ENCODE results near the gene CDK5. TPM values are rescaled to one million over a fixed set of nuclear protein-coding genes. Genes with fewer than 3 reads are reported as not detected.

Gene CDK5
- total and polyA plus RNA-seq, 9 of the 15 experiments (the other 6 are each of a cell fraction or from before 2014, with no cell fraction given): 3.2 to 38.0 (median 27.5) TPM

DNA sequence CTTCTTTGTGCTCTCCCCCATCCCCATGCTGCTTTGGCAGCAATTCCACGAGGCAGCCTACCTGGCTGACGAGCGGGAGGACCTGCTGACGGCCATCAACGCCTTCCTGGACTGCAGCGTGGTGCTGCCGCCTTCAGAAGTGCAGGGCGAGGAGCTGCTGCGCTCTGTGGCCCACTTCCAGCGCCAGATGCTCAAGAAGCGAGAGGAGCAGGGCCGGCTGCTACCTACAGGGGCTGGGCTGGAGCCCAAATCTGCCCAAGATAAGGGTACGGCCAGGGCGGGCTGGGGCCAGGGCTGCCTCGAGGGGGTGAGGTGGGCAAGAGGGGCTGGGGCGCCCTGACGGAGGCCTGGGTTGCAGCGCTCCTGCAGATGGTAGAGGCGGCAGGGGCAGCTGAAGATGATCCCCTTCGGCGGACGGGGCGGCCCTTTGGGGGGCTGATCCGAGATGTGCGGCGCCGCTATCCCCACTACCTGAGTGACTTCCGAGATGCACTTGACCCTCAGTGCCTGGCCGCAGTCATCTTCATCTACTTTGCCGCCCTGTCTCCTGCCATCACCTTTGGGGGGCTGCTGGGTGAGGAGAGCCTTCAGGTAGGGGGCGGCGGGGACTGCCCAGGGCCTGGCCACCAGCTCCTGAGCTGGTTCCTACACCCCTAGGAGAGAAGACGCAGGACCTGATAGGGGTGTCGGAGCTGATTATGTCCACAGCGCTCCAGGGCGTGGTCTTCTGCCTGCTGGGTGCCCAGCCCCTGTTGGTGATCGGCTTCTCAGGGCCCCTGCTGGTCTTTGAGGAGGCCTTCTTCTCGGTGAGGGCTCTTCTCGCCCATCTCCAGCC is 13.6 kb upstream of the CDK5 start:
- POLR2A ChIA-PET: interaction anchor here (0.6 to 3.2 kb wide), 7 partner anchors 8 to 61 kb away, joined by 3 to 17 read pairs (median 4); partner anchors contain the start of genes ABCB8 and FASTK

More for the DNA sequence above, 13.6 kb upstream of the CDK5 start:
- in situ Hi-C loops (cut with MboI) (no loop called here), intact Hi-C loops (cut with micrococcal nuclease) (no loop called here)
- peaks cover 0 to 51% of the 10 kb centered on the region in 2 experiments; a peak in 2 of 5 replicates for H3K4me1 ChIP-seq (replicated peaks in 1 of 2; ENCODE audit: control insufficient read depth in 2 of 2, insufficient read depth in 2 of 2, low read length in 2 of 2)
- peak overlapping the region in 1 of 2 experiments; percentile 37; a peak in 2 of 4 replicates for H3K9ac ChIP-seq (ENCODE audit: insufficient read depth in 1 of 2, low read depth in 2 of 2, low read length in 2 of 2)
- FAIRE-seq: no peak
- no peaks in the 10 kb centered on the region for H3K27me3 ChIP-seq (ENCODE audit: control insufficient read depth in 2 of 2, insufficient read depth in 2 of 2, low read length in 2 of 2)
- ATAC-seq: no peak
- H3K9me3 ChIP-seq (replicated peaks; ENCODE audit: control insufficient read depth, insufficient read depth, low read depth, low read length): no peaks in the 10 kb centered on the region
- H3K36me3 ChIP-seq (ENCODE audit: control insufficient read depth, insufficient read depth, low read length): peaks cover 96% of the 10 kb centered on the region
- no peak overlapping the region for H3K4me2 ChIP-seq (ENCODE audit: insufficient read depth, low read length)
- no TSS peak for BruUV-seq (replicated peaks)
- H3K27ac ChIP-seq (ENCODE audit: extremely low read depth, low read depth, low read length): no peak overlapping the region
- WGBS (ENCODE audit: insufficient coverage, low coverage, missing lambda C conversion rate): 93% methylated on average over 35 of the region's 39 CpGs
- H2AFZ ChIP-seq (ENCODE audit: low read depth, low read length): no peak overlapping the region
- H4K20me1 ChIP-seq (replicated peaks; ENCODE audit: control insufficient read depth, insufficient read depth, low read length): no peaks in the 10 kb centered on the region; the same call in 1 of the 2 replicates
- TF ChIP-seq YBX1 (IDR thresholded peaks at IDR 0.05) (no peak), RBM22 (IDR thresholded peaks at IDR 0.05; ENCODE audit: low read depth, low read length, poor library complexity, severe bottlenecking) (peak; percentile 35), SAFB (IDR thresholded peaks at IDR 0.05; ENCODE audit: borderline replicate concordance, low read depth, low read length) (no peak), TRIM24 (IDR thresholded peaks at IDR 0.05) (no peak), FOXJ2 (tag; IDR thresholded peaks at IDR 0.05) (no peak), TGIF2 (CRISPR knock-in tag; IDR thresholded peaks at IDR 0.05) (no peak), PCBP1 (IDR thresholded peaks at IDR 0.05; ENCODE audit: low read depth, low read length, poor library complexity, severe bottlenecking) (no peak), ZC3H4 (CRISPR knock-in tag; IDR thresholded peaks at IDR 0.05; ENCODE audit: borderline replicate concordance) (no peak), POLR2G (IDR thresholded peaks at IDR 0.05; ENCODE audit: low read depth, low read length) (peak; percentile 64), ZNF217 (CRISPR knock-in tag; IDR thresholded peaks at IDR 0.05) (no peak), ETV1 (tag; conservative IDR thresholded peaks at IDR 0.05; ENCODE audit: low read depth) (no peak), TFAM (CRISPR knock-in tag; conservative IDR thresholded peaks at IDR 0.05) (no peak), RBFOX2 (IDR thresholded peaks at IDR 0.05; ENCODE audit: low read depth, low read length) (peak; percentile 60), XRCC3 (IDR thresholded peaks at IDR 0.05) (no peak), ARID3A (IDR thresholded peaks at IDR 0.05; ENCODE audit: borderline replicate concordance, low read depth, low read length) (no peak)
- CTCF ChIA-PET (ENCODE audit: low intra/inter-chr PET ratio): no interaction called here
- no peaks in the 10 kb centered on the region for H3K79me2 ChIP-seq (ENCODE audit: control insufficient read depth, insufficient read depth, low read length)
- no peak for DNase-seq (ENCODE audit: extremely low read depth in 1 of 4, low spot score in 3 of 4)
- H3K4me3 ChIP-seq: no peak overlapping the region
- H3K9me1 ChIP-seq (ENCODE audit: control insufficient read depth, insufficient read depth, low read length): no peaks in the 10 kb centered on the region

All from K562 (cell line).